HG03097 (cell line): ENCODE data around the gene HOMEZ.
"Not testable (repeated sequence)": the region's sequence is repeated elsewhere in the genome, so short reads cannot be mapped to it uniquely, and the experiment has no call there.

Experiments
- ATAC-seq: cut with Tn5 transposase; IDR thresholded peaks from one replicate; pipeline ENCODE4 v1.9.1; 2021; ENCODE audit not compliant: unreplicated experiment, low FRiP score

The HOMEZ gene

DNA sequence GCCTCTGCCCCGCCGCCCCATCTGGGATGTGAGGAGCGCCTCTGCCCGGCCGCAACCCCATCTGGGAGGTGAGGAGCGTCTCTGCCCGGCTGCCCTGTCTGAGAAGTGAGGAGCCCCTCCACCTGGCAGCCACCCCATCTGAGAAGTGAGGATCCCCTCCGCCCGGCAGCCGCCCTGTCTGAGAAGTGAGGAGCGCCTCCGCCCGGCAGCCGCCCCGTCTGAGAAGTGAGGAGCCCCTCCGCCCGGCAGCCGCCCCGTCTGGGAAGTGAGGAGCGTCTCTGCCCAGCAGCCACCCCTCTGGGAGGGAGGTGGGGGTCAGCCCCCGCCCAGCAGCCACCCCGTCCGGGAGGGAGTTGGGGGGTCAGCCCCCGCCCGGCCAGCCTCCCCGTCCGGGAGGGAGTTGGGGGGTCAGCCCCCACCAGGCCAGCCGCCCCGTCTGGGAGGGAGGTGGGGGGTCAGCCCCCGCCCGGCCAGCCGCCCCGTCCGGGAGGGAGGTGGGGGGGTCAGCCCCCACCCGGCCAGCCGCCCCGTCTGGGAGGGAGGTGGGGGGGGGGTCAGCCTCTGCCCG is 53.6 kb downstream of the HOMEZ start:
- ATAC-seq: not testable (repeated sequence)

DNA sequence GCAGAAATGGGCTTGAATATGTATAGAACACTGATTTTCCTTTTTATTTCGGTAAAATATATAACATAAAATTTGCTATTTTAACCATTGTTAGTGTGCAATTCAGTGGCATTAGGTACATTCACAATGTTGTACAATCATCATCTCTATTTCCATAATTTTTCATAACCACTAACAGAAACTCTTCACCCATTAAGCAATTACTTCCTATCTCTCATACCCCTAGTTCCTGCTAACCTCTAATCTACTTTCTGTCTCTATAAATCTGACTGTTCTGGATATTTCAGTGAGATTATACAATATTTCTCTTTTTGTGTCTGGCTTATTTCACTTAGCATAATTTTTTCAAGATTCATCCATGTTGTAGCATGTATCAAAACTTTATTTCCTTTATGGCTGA is 57.1 kb downstream of the HOMEZ start:
- no peak for ATAC-seq

DNA sequence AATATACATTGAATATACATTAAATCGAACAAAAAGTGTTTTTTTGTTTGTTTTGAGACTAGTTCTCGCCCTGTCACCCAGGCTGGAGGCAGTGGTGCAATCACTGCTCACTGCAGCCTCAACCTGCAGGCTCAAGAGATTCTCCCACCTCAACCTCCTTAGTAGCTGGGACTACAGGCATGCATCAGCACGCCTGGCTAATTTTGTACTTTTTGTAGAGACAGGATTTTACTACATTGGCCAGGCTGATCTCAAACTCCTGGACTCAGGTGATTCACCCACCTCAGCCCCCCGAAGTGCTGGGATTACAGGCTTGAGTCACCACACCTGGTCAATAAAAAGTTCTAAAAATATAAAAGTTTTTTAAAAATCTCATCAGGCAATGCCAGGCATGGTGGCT is 58.4 kb downstream of the HOMEZ start:
- no peak for ATAC-seq

DNA sequence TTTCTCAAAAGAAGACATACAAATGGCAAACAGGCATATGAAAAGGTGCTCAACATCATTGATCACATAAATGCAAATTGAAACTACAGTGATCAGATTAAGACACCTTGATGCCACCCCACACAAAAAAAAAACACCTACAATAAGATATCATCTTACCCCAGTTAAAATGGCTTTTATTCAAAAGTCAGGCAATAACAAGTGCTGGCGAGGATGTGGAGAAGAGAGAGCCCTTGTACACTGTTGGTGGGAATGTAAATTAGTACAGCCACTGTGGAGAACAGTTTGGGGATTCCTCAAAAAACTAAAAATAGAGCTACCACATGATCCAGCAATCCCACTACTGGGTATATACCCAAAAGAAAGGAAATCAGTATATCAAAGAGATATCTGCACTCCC is 61.0 kb downstream of the HOMEZ start:
- not testable (repeated sequence) for ATAC-seq
